Measurements from ENCODE around the gene SLC10A3.

Gene SLC10A3

DNA sequence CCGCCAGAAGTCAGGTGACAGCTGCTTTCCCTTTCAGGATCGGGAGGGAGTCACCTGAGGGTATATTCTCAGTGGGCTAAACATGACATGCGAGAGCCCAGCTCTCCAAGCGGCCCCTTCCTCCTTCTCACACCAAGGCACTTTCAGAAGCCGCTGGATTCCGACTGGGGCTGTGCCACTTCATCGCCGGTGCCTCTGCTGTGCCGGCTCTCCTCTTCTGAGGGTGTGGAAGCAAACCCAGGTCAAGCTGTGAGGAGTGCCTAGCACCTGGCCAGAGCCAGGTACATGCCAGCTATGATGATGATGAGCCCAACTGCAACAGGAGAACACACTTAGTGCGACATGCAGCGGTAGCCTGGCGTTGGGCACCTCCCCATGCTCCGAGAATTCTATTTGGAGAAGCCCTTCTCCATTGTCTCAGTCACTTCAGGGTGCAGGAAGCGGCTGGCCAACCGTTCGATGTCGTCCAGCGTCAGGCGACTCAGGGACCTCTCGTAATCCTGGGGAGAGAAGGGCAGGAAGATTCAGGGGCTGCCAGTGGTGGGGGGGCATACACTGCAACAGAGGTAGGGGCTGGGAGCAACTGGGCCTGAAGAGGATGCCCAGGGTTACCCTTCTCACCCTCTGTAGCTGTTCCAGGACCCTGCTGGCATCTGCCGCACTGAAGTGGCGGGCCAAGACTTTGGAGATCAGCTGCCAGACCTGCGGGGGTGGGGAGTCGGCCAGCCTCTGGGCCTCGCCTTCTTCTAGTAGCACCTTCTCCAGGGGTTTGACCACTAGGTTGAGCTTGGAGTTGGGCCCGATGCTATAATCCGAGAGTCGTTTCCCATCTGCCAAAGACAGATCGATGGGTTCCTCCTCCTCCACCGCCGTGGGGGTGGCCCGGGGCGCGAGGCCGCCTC, 5.0 kb downstream of the SLC10A3 start:
- peak; percentile 96 for FAIRE-seq
- no peak for TF ChIP-seq POU2F2 (IDR thresholded peaks at IDR 0.05; ENCODE audit: low read depth, low read length)
- no peak for TF ChIP-seq POLR2A (IDR thresholded peaks at IDR 0.05; ENCODE audit: low read depth, low read length)
- TF ChIP-seq PAX5 (IDR thresholded peaks at IDR 0.05; ENCODE audit: insufficient read depth, low read length, severe bottlenecking): no peak
- no peak for TF ChIP-seq POLR2AphosphoS5 (IDR thresholded peaks at IDR 0.05; ENCODE audit: low read depth, low read length)
- no peak for TF ChIP-seq SPI1 (IDR thresholded peaks at IDR 0.05; ENCODE audit: low read depth, low read length)
- TF ChIP-seq TAF1 (IDR thresholded peaks at IDR 0.05; ENCODE audit: low read depth, low read length): no peak
- no peak for DNase-seq (ENCODE audit: insufficient read length, low spot score)

DNA sequence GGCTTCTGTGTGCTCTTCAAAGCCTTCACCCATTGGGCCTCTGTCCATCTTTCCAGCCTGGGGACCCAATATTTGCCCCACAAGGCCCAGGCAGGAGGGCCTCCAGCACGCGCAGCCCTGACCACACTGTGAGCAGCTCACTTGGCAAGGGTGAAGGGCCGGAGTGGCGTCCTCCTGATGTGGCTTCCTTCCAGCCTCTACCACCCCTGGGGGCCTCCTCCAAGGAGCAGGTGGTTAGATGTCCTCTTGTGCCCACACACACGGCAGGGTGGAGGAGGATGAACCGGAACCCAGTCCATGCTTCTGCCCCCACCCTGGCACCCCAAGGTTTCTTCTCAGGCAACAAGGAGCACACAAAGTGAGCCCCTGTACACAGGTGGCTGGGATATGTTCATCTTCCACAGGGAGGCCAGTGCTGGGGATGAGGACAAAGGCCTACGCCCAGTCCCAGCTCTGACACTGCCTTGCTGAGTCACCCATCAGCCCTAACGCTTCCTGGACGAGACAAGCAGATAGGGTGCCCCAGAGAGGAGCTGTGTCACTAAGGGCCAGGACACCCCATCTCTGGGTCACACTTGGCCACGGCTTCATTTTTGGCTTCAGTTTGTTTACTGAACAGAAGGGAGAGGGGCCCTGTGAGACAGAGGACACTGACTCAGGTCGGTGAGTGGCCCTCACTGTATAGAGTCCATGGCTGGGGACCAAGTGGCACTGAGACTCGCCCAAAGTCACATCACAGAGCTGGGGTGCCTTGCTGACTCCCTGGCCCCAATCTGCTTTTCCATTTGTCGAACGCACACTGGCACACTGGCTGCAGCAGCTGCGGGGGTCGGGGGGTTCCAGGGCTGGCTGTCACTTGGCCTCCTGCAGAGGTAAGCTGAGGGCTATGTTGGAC, 5.9 kb downstream of the SLC10A3 start:
- TF ChIP-seq POU2F2 (IDR thresholded peaks at IDR 0.05; ENCODE audit: low read depth, low read length) (no peak), PAX5 (IDR thresholded peaks at IDR 0.05; ENCODE audit: insufficient read depth, low read length, severe bottlenecking) (no peak), POLR2AphosphoS5 (IDR thresholded peaks at IDR 0.05; ENCODE audit: low read depth, low read length) (no peak), SPI1 (IDR thresholded peaks at IDR 0.05; ENCODE audit: low read depth, low read length) (no peak), TAF1 (IDR thresholded peaks at IDR 0.05; ENCODE audit: low read depth, low read length) (no peak), POLR2A (IDR thresholded peaks at IDR 0.05; ENCODE audit: low read depth, low read length) (no peak)
- FAIRE-seq (no peak), DNase-seq (ENCODE audit: insufficient read length, low spot score) (no peak)

GRCh38 chrX:154483325-154483724, 7.1 kb downstream of the SLC10A3 start:
- TF ChIP-seq SPI1 (IDR thresholded peaks at IDR 0.05; ENCODE audit: low read depth, low read length) (no peak), POLR2A (IDR thresholded peaks at IDR 0.05; ENCODE audit: low read depth, low read length) (no peak), TAF1 (IDR thresholded peaks at IDR 0.05; ENCODE audit: low read depth, low read length) (no peak), POLR2AphosphoS5 (IDR thresholded peaks at IDR 0.05; ENCODE audit: low read depth, low read length) (no peak), PAX5 (IDR thresholded peaks at IDR 0.05; ENCODE audit: insufficient read depth, low read length, severe bottlenecking) (no peak), POU2F2 (IDR thresholded peaks at IDR 0.05; ENCODE audit: low read depth, low read length) (no peak)
- no peak for DNase-seq (ENCODE audit: insufficient read length, low spot score)
- FAIRE-seq: no peak

- no peak for DNase-seq (ENCODE audit: insufficient read length, low spot score)
- FAIRE-seq: no peak
- TF ChIP-seq POU2F2 (IDR thresholded peaks at IDR 0.05; ENCODE audit: low read depth, low read length) (no peak), SPI1 (IDR thresholded peaks at IDR 0.05; ENCODE audit: low read depth, low read length) (no peak), TAF1 (IDR thresholded peaks at IDR 0.05; ENCODE audit: low read depth, low read length) (no peak), POLR2A (IDR thresholded peaks at IDR 0.05; ENCODE audit: low read depth, low read length) (no peak), POLR2AphosphoS5 (IDR thresholded peaks at IDR 0.05; ENCODE audit: low read depth, low read length) (no peak), PAX5 (IDR thresholded peaks at IDR 0.05; ENCODE audit: insufficient read depth, low read length, severe bottlenecking) (no peak)
Observed at GRCh38 chrX:154482786-154483185, 7.6 kb downstream of the SLC10A3 start.

DNA sequence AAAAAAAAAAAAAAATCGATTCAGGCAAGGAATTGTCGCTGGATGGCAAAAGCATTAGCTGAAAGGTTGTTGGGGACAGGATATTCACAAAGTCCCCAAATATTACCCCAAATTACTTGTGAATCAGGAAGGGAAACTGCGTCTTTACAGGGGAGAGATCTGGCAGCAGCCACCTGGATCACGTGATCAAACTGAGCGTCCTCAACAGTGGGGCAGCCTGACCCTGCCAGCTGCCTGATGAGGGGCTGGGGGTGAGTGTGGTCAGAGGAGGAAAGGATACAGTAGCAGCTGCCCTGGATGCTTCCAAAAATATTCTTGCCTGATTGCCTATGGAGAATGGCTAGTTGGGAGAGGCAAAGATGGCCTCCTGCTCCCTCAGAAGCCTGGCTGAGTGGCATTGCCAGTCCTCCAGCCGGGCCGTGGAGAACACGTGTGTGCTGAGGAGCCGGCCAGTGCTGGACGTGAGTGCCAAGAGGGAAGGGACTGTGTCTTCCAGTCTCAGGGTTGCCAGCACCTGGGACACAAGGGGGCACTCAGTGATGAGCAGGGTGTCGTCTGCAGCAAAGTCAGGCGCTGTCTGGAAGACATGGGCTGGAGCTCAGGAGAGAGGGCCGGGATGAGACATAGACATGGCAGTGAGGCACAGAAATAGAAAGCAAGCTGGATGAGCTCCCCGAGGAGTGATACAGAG, 8.4 kb downstream of the SLC10A3 start:
- TF ChIP-seq PAX5 (IDR thresholded peaks at IDR 0.05; ENCODE audit: insufficient read depth, low read length, severe bottlenecking) (no peak), TAF1 (IDR thresholded peaks at IDR 0.05; ENCODE audit: low read depth, low read length) (no peak), SPI1 (IDR thresholded peaks at IDR 0.05; ENCODE audit: low read depth, low read length) (no peak), POLR2A (IDR thresholded peaks at IDR 0.05; ENCODE audit: low read depth, low read length) (no peak), POU2F2 (IDR thresholded peaks at IDR 0.05; ENCODE audit: low read depth, low read length) (no peak), POLR2AphosphoS5 (IDR thresholded peaks at IDR 0.05; ENCODE audit: low read depth, low read length) (no peak)
- no peak for DNase-seq (ENCODE audit: insufficient read length, low spot score)
- FAIRE-seq: peak; percentile 63

GRCh38 chrX:154481195-154481594, 9.2 kb downstream of the SLC10A3 start:
- no peak for FAIRE-seq
- TF ChIP-seq POLR2AphosphoS5 (IDR thresholded peaks at IDR 0.05; ENCODE audit: low read depth, low read length) (no peak), TAF1 (IDR thresholded peaks at IDR 0.05; ENCODE audit: low read depth, low read length) (no peak), SPI1 (IDR thresholded peaks at IDR 0.05; ENCODE audit: low read depth, low read length) (no peak), POLR2A (IDR thresholded peaks at IDR 0.05; ENCODE audit: low read depth, low read length) (no peak), PAX5 (IDR thresholded peaks at IDR 0.05; ENCODE audit: insufficient read depth, low read length, severe bottlenecking) (no peak), POU2F2 (IDR thresholded peaks at IDR 0.05; ENCODE audit: low read depth, low read length) (no peak)
- no peak for DNase-seq (ENCODE audit: insufficient read length, low spot score)

DNA sequence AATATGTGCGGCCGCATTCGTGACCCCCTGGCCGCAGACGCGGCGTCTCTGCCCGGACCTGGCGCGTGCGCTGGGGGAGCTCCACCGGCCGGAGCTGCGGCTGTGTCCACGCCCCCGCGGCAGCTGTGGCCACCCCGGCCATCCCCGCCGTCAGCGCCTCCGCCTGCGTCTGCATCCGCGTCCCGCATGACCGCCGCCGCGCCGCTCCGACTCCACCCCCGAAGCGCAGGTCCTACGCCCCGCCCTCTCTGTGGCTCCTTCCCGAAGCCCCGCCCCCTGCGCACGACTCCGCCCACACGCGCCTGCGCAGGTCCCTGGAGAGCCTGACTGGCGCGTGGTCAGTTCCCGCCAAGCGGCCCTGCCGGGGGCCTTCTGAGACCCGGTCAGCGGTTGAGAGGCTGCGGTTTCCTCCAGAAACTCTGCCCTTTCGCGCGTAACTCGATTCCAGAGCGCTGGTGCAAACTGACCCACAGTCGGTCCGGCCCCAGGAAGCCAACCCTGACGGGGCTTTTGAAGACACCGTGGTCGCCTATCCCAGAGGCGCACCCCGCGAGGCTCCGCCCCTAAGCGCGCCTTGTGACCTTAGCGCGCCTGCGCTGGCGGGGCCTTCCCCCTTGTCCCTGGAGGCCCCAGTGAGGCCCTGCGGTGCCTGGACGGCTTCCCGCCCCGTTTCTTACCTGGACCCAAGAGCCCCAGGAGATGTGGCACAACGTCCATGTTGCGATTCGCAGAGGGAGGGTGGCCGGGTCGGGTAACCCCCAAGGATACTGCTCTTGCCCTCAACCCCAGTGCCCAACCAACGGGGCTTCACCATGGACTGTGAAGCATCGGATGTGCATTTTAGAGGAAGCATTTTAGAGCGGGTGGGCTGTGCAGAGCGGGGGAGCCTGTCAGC, 11.5 kb downstream of the SLC10A3 start, which contains the start of gene LAGE3:
Gene LAGE3 (minus strand): TSS at position 554 of the 895 bp plus-strand sequence. CDS start 366 bp downstream, at position 188.
- DNase-seq (ENCODE audit: insufficient read length, low spot score): peak; percentile 85
- peak; percentile 98 for FAIRE-seq
- TF ChIP-seq POU2F2 (IDR thresholded peaks at IDR 0.05; ENCODE audit: low read depth, low read length) (no peak), PAX5 (IDR thresholded peaks at IDR 0.05; ENCODE audit: insufficient read depth, low read length, severe bottlenecking) (peak; percentile 87)

DNA sequence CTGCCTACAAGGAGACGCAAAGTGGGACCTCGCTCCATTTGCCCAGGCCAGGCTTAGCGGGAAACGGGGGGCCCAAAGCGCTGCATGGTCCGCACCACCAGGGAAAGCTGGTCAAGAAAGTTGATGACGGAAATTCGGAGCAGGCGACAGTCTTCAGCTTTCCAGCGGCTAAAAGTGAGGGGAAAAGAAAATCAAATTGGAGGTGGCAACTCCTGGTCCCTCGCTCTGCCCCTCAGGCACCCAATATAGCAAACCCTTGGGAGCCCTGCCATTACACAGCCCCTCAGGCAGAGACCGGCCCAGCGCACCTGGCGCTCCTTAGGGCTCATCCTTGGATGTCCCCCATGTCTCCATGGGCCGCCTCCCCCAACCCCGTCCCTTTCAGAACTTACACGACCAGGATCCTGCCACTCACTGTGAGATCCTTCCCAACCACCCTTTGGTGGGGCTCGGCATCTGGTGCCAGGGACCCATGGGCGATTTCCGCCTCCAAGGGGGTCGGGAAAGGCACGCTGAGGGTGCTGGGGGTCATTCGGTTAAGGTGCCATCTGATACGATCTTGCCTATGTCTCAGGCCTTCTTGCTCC, 12.4 kb downstream of the SLC10A3 start:
- DNase-seq (ENCODE audit: insufficient read length, low spot score) (no peak), FAIRE-seq (peak; percentile 28)
- TF ChIP-seq POLR2AphosphoS5 (IDR thresholded peaks at IDR 0.05; ENCODE audit: low read depth, low read length): no peak
- TF ChIP-seq TAF1 (IDR thresholded peaks at IDR 0.05; ENCODE audit: low read depth, low read length): no peak
- TF ChIP-seq POU2F2 (IDR thresholded peaks at IDR 0.05; ENCODE audit: low read depth, low read length): no peak
- no peak for TF ChIP-seq POLR2A (IDR thresholded peaks at IDR 0.05; ENCODE audit: low read depth, low read length)
- TF ChIP-seq PAX5 (IDR thresholded peaks at IDR 0.05; ENCODE audit: insufficient read depth, low read length, severe bottlenecking): no peak
- TF ChIP-seq SPI1 (IDR thresholded peaks at IDR 0.05; ENCODE audit: low read depth, low read length): no peak

All from GM12891 (cell line).